ENCODE data around the gene SPTBN4.

SPTBN4 gene

GRCh38 chr19:40596608-40597328 is 130.0 kb downstream of the SPTBN4 start:
- H3K79me2 ChIP-seq (ENCODE audit: insufficient read depth, low read length) = no peaks in the 10 kb centered on the region
- H3F3A ChIP-seq (ENCODE audit: insufficient read depth, low read length) = no peaks in the 10 kb centered on the region
- no peaks in the 10 kb centered on the region for H4K20me1 ChIP-seq (ENCODE audit: insufficient read depth, low read length)
- no peak overlapping the region for H2AFZ ChIP-seq (ENCODE audit: low read length)
- H3K4me3 ChIP-seq (ENCODE audit: low read depth, low read length, poor library complexity, severe bottlenecking) = no peak overlapping the region
- H3K4me2 ChIP-seq (ENCODE audit: low read length) = no peak overlapping the region
- H3K27me3 ChIP-seq (ENCODE audit: insufficient read depth, low read length) = no peaks in the 10 kb centered on the region
- H3K36me3 ChIP-seq (ENCODE audit: insufficient read depth, low read length) = no peaks in the 10 kb centered on the region
- no peak overlapping the region for H3K27ac ChIP-seq (ENCODE audit: low read depth, low read length, poor library complexity, severe bottlenecking)
- no peaks in the 10 kb centered on the region for H3K9me3 ChIP-seq (ENCODE audit: low read length)
- no peak overlapping the region for H3K9ac ChIP-seq (ENCODE audit: low read length)
- TF ChIP-seq EZH2 (IDR thresholded peaks at IDR 0.05; ENCODE audit: borderline replicate concordance, low read length) = no peak
- TF ChIP-seq CTCF (IDR thresholded peaks at IDR 0.05; ENCODE audit: low read length) = no peak
- H3K9me2 ChIP-seq (ENCODE audit: low read depth, low read length) = no peaks in the 10 kb centered on the region
- H3K4me1 ChIP-seq (ENCODE audit: insufficient read depth, low read length, severe bottlenecking) = peaks cover 13% of the 10 kb centered on the region

GRCh38 chr19:40597329-40597838 is 130.6 kb downstream of the SPTBN4 start:
- Histone ChIP-seq H3K9ac (ENCODE audit: low read length) (no peak overlapping the region), H3K36me3 (ENCODE audit: insufficient read depth, low read length) (no peaks in the 10 kb centered on the region), H3K4me3 (ENCODE audit: low read depth, low read length, poor library complexity, severe bottlenecking) (no peak overlapping the region), H3K4me1 (ENCODE audit: insufficient read depth, low read length, severe bottlenecking) (peaks cover 19% of the 10 kb centered on the region), H2AFZ (ENCODE audit: low read length) (no peak overlapping the region), H3K27me3 (ENCODE audit: insufficient read depth, low read length) (no peaks in the 10 kb centered on the region), H3K9me2 (ENCODE audit: low read depth, low read length) (no peaks in the 10 kb centered on the region), H3K79me2 (ENCODE audit: insufficient read depth, low read length) (no peaks in the 10 kb centered on the region), H3K27ac (ENCODE audit: low read depth, low read length, poor library complexity, severe bottlenecking) (no peak overlapping the region), H3K4me2 (ENCODE audit: low read length) (no peak overlapping the region), H3F3A (ENCODE audit: insufficient read depth, low read length) (no peaks in the 10 kb centered on the region), H3K9me3 (ENCODE audit: low read length) (no peaks in the 10 kb centered on the region), H4K20me1 (ENCODE audit: insufficient read depth, low read length) (no peaks in the 10 kb centered on the region)
- TF ChIP-seq EZH2 (IDR thresholded peaks at IDR 0.05; ENCODE audit: borderline replicate concordance, low read length) (no peak), CTCF (IDR thresholded peaks at IDR 0.05; ENCODE audit: low read length) (no peak)

- peak; percentile 95 for TF ChIP-seq CTCF (IDR thresholded peaks at IDR 0.05; ENCODE audit: low read length)
- no peak for TF ChIP-seq EZH2 (IDR thresholded peaks at IDR 0.05; ENCODE audit: borderline replicate concordance, low read length)
- Histone ChIP-seq H3F3A (ENCODE audit: insufficient read depth, low read length) (no peaks in the 10 kb centered on the region), H3K27ac (ENCODE audit: low read depth, low read length, poor library complexity, severe bottlenecking) (no peak overlapping the region), H3K9ac (ENCODE audit: low read length) (no peak overlapping the region), H3K9me2 (ENCODE audit: low read depth, low read length) (no peaks in the 10 kb centered on the region), H3K79me2 (ENCODE audit: insufficient read depth, low read length) (no peaks in the 10 kb centered on the region), H3K4me1 (ENCODE audit: insufficient read depth, low read length, severe bottlenecking) (peaks cover 28% of the 10 kb centered on the region), H3K4me2 (ENCODE audit: low read length) (no peak overlapping the region), H2AFZ (ENCODE audit: low read length) (no peak overlapping the region), H3K36me3 (ENCODE audit: insufficient read depth, low read length) (no peaks in the 10 kb centered on the region), H3K4me3 (ENCODE audit: low read depth, low read length, poor library complexity, severe bottlenecking) (no peak overlapping the region), H3K27me3 (ENCODE audit: insufficient read depth, low read length) (no peaks in the 10 kb centered on the region), H4K20me1 (ENCODE audit: insufficient read depth, low read length) (no peaks in the 10 kb centered on the region), H3K9me3 (ENCODE audit: low read length) (no peaks in the 10 kb centered on the region)
These were observed 131.5 kb downstream of the SPTBN4 start for GRCh38 chr19:40598121-40598917.

Measured in OCI-LY1 (cell line).